Activated CD4-positive, alpha-beta T cell treated with anti-CD3 and anti-CD28 coated beads, Interleukin-2, amount 10 ng/mL, durations not matched to agents 24 days and 14 days (primary cell): Measurements from ENCODE around the gene STARD10. TPM values are rescaled to one million over a fixed set of nuclear protein-coding genes. Genes with fewer than 3 reads are reported as not detected.

Experiments
- DNase-seq: peaks from one replicate; pipeline ENCODE4 v3.0.0; 2022
- H3K27ac Mint-ChIP-seq: one replicate; pipeline ENCODE4 v1.8.0; 2022; ENCODE audit warnings: mild to moderate bottlenecking, mixed read lengths
- H3K27me3 Mint-ChIP-seq: one replicate; pipeline ENCODE4 v1.8.0; 2022; ENCODE audit warnings: mixed read lengths
- H3K36me3 Mint-ChIP-seq: one replicate; pipeline ENCODE4 v1.8.0; 2022; ENCODE audit warnings: low read depth, mild to moderate bottlenecking, mixed read lengths
- H3K4me1 Mint-ChIP-seq: one replicate; pipeline ENCODE4 v1.8.0; 2021; ENCODE audit warnings: mixed read lengths
- H3K4me3 Mint-ChIP-seq: one replicate; pipeline ENCODE4 v1.8.0; 2022; ENCODE audit warnings: mild to moderate bottlenecking, moderate library complexity, mixed read lengths
- H3K9me3 Mint-ChIP-seq: one replicate; pipeline ENCODE4 v1.8.0; 2021; ENCODE audit warnings: mixed read lengths
- intact Hi-C: fragments of 100-400 bp; cut with micrococcal nuclease; formaldehyde crosslinking; loops from one replicate; pipeline ENCODE4 v1.15.1; 2023
- total RNA-seq: library from RNA; stranded (reverse); gene quantifications from 2 replicates; pipeline ENCODE4 v1.2.3, GENCODE V29; 2022

The STARD10 gene
- total RNA-seq, 1 donor from 2014 or later, result 17.2 TPM

DNA sequence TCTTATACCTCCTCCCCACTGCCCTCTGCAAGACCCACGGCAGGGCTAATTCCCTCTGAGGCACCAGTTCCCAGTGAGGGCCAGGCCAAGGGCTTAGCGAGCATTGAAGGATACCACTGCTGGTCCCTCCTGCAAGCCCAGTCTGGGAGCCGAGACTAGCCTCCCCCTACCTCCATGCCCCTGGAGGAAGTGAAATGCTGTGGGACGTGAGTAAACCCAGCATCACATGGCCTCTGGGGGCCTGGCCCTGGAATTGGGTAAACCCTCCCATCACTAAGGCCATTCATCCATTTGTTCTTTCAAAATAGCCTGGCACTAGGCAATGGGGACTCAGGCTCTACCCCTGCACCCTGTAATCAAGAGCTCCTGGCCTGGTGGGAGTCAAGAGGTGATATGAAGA lies 66.3 kb downstream of the STARD10 start:
- Mint-ChIP-seq H3K4me1 (peaks cover 17% of the 10 kb centered on the region), H3K27me3 (no peaks in the 10 kb centered on the region), H3K36me3 (peaks cover 18% of the 10 kb centered on the region), H3K9me3 (no peaks in the 10 kb centered on the region), H3K27ac (no peak overlapping the region), H3K4me3 (no peak overlapping the region)
- DNase-seq, result no peak
- intact Hi-C loops, result no loop called here

DNA sequence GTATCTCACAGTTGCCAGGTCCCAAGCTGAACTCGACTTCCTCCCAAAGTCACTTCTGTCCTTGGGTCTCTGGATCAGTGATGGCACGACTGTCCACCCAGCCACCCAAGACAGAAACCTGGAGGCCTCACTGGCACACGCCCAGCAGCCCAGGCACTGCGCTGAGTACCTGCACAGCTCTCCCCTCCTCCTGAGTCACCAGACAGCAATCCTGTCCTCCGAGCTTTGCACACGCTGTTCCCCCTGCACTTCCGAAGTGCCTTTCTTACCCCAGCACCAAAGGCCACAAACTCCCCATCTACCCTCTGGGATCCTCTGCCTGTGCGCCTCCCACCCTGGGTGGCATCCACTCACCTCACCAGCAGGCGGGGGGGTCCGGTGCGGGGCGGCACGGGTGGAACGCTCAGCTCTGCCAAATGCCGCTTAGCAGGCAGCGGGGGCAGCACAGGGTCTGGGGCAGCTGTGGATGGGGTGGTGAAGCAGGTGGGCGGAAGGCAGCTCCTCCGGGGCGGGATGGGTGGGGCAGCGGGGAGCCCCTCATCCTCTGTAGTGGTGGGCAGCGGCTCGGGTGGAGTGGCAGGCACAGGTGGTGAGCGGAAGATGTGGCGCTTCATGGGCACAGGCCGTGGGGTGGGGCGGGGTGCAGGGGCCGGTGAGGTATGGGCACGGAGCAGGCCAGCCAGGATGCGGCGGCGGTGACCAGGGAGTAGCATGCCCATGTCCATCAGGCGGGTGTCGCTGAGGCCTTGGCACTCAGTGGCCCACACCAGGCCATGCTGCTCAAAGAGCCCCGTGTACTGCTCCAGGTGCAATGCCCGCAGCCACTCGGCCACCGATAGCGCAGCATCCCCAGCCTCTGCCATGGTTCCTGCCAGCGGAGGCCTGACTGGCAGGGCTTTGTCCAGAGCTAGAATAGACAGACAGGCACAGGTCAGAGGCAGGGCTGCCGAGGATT lies 67.3 kb downstream of the STARD10 start:
- Mint-ChIP-seq H3K4me3 (no peak overlapping the region), H3K27me3 (no peaks in the 10 kb centered on the region), H3K36me3 (peaks cover 17% of the 10 kb centered on the region), H3K9me3 (no peaks in the 10 kb centered on the region), H3K27ac (no peak overlapping the region), H3K4me1 (peaks cover 24% of the 10 kb centered on the region)
- intact Hi-C loops, result no loop called here
- no peak for DNase-seq

DNA sequence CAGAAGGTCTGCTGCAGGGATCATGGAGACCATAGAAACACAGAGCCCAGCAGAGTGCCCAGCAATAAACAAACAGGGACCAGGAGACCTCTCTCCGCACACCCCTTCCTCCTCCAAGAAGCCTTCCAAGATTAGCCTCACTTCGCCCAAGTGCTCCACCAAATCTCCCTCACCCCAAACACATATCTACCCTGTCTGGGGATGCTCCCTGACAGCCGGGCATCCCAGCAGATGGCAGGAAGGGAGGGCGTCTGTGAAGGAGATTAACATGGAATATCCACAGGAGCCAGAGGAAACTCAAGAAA lies 68.2 kb downstream of the STARD10 start:
- no peaks in the 10 kb centered on the region for H3K9me3 Mint-ChIP-seq
- intact Hi-C loops, result loop anchor here (1.0 kb wide), 5 partner anchors 27 to 452 kb away; partner anchors contain the start of gene ARAP1
- H3K36me3 Mint-ChIP-seq, result peaks cover 11% of the 10 kb centered on the region
- peaks cover 31% of the 10 kb centered on the region for H3K4me1 Mint-ChIP-seq
- DNase-seq, result no peak
- H3K4me3 Mint-ChIP-seq, result no peak overlapping the region
- no peaks in the 10 kb centered on the region for H3K27me3 Mint-ChIP-seq
- peak overlapping the region; percentile 54 for H3K27ac Mint-ChIP-seq

DNA sequence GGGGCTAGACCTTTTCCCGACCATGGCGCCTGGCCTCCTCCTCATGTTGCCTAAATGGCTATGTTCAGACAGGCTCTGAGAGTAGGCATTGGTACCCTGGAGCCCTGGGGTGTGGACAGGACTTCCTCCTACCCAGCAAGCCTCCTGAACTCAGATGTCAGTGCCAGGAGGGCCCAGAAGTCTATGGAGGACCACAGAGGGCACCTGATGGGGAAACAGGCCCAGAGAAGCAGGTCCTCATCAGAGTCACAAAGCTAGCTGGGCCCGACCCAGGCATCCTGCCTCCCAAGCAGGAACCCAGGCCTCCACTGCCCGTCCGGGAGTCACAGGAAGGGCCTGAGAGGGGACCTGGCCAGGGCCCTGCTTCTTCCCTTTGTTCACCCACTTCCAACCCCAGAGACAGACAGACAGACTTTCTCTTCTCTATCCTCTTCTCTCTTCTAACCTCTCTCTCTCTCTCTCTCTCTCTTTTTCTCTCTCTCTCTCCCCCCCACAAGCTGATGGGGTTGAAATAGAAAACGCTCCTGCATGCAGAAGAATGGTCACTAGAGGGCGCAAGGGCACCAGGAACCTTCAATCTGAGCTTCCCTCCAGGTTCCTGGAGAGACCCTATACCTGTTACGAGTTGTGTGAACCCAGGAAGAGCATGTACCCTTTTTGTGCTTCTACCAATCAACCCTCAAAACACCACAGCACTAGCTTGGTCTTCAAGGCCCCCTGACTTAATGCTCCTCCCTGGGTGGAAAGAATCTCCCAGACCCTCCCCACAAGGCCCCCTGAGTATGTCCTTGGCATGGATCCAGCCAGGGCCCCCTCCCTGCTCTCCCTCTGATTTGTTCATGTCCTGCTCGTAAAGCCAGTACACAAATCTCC lies 68.8 kb downstream of the STARD10 start:
- no peak overlapping the region for H3K4me3 Mint-ChIP-seq
- intact Hi-C loops, result loop anchor here (1.0 kb wide), 5 partner anchors 27 to 452 kb away; partner anchors contain the start of gene ARAP1
- DNase-seq, result peak; percentile 94
- peak overlapping the region; percentile 54 for H3K27ac Mint-ChIP-seq
- H3K9me3 Mint-ChIP-seq, result no peaks in the 10 kb centered on the region
- no peaks in the 10 kb centered on the region for H3K27me3 Mint-ChIP-seq
- H3K36me3 Mint-ChIP-seq, result peaks cover 8% of the 10 kb centered on the region
- H3K4me1 Mint-ChIP-seq, result peaks cover 37% of the 10 kb centered on the region

DNA sequence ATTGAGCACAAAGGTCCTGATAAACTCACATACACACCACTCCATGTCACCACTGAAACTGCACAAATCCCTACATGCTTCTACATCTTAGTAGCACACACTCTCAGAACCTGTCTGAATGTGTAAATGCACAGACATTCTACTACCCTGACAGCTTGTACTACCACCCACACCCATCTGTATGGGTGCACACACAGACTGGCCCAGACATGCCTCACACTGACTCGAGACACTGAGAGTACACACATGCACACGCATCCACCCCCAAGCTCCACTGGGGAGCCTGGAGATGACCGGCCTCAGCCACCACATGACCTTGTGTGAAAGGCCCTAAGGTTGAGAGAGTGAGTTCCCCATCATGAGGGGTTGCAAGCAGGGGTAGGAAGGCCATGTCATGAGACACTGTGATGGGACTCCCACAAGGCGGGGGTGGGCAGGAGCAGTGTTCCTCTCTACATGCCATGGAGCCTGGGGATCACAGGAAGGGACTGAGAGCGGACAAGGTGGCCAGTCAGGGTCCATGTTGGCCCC lies 69.8 kb downstream of the STARD10 start:
- Mint-ChIP-seq H3K36me3 (peaks cover 9% of the 10 kb centered on the region), H3K27me3 (no peaks in the 10 kb centered on the region), H3K4me3 (no peak overlapping the region), H3K27ac (peak overlapping the region; percentile 73), H3K4me1 (peaks cover 44% of the 10 kb centered on the region), H3K9me3 (no peaks in the 10 kb centered on the region)
- no peak for DNase-seq
- intact Hi-C loops, result no loop called here

DNA sequence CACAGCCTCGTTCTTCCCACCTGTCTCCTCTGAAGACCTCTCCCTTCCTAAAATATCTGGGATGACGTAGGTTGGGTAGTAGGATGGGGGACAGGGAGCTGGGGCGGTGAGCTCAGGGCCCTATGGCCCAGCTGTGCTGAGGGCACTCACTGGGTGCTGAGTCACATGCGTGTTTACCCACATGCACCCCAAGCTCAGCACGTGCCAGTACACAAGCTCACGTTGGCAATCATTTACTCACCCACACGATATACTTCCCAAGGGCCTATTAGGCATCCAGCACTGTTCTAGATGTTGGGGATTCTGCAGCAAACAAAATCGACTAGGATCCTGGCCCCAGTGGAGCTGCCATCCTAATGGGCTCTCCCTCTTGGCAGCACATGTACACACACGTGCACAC lies 70.3 kb downstream of the STARD10 start:
- Mint-ChIP-seq H3K9me3 (no peaks in the 10 kb centered on the region), H3K27ac (peak overlapping the region; percentile 73), H3K36me3 (peaks cover 9% of the 10 kb centered on the region), H3K4me1 (peaks cover 48% of the 10 kb centered on the region), H3K27me3 (no peaks in the 10 kb centered on the region), H3K4me3 (no peak overlapping the region)
- DNase-seq, result no peak
- intact Hi-C loops, result no loop called here

DNA sequence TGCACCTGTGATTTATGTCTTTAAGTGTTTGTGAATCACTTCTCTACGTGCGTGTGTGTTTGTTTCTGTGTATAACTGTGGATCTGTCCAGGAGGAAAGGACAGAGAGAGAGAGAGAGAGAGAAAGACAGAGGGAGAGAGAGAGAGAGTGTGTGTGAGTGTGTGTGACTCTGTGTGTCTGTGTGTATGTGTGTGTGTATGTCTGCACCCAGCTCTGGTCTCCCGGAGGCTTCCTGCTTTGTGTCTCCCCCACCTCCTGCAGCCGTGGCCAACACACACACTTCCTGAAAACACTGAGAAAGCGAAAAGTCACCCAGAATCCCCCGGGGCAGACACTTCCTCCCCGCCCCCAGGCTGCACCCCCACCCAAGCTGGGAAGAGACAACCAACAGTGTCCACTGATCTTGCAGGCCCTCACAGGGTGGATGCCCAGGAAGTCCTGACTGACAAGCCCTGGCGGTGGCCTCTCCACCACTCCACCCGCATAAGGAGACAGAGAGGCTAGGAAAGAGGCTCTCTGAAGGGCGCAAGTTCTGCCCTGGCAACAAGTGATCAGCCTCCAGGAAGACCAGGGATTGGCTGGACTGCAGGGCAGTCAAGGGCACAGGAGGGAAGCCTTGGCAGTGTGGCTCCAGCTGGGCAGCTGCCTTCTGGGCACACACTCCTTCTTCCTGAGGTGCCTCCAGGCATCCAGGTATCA lies 71.6 kb downstream of the STARD10 start:
- peak; percentile 95 for DNase-seq
- H3K27ac Mint-ChIP-seq, result peak overlapping the region; percentile 94
- no peaks in the 10 kb centered on the region for H3K9me3 Mint-ChIP-seq
- intact Hi-C loops, result loop anchor here (1.0 kb wide), 2 partner anchors 14 to 92 kb away; partner anchors contain the start of gene ATG16L2
- H3K4me3 Mint-ChIP-seq, result peak overlapping the region; percentile 95
- no peaks in the 10 kb centered on the region for H3K27me3 Mint-ChIP-seq
- peaks cover 16% of the 10 kb centered on the region for H3K36me3 Mint-ChIP-seq
- H3K4me1 Mint-ChIP-seq, result peaks cover 52% of the 10 kb centered on the region

DNA sequence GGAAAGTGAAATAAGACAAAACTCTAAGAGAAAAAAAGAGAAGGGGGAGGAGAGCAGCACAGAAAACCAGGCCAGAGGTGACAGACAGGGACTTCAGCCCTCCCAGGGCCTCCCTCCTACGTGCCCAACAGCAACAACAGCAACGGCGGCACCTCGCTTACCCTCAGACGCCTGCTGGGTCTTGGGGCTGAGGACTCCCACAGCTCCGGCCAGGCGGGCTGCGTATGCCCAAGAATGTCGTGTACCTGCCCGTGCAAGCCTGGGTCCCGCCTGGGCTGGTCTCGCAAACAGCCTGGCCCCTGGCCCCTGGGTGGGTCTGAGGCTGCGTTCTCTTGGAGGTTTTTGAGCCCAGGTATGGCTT lies 72.2 kb downstream of the STARD10 start:
- intact Hi-C loops, result loop anchor here (1.0 kb wide), 2 partner anchors 15 to 93 kb away; partner anchors contain the start of gene ATG16L2
- peaks cover 52% of the 10 kb centered on the region for H3K4me1 Mint-ChIP-seq
- DNase-seq, result peak; percentile 80
- no peaks in the 10 kb centered on the region for H3K27me3 Mint-ChIP-seq
- H3K27ac Mint-ChIP-seq, result peak overlapping the region; percentile 94
- H3K36me3 Mint-ChIP-seq, result peaks cover 16% of the 10 kb centered on the region
- H3K9me3 Mint-ChIP-seq, result no peaks in the 10 kb centered on the region
- peak overlapping the region; percentile 95 for H3K4me3 Mint-ChIP-seq

DNA sequence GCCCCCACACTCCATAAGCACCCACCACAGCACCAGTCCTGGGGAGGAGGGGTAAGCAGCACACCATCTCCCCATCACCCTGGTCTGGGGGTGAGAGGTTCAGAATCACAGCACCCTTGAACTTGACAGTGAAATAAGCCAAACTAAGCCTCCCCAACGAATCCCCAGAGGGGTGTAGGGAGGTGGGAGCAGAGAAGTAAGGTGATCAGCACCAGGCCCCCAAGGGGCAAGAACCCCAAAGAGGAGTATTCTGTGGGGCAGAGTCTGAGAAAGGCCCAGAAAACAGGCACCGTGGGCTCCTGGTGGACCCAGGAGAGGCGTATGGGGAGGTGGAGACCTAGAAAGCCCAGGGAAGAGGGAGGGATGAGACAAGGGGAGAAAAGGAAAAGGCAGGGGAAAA lies 72.6 kb downstream of the STARD10 start:
- intact Hi-C loops, result no loop called here
- Mint-ChIP-seq H3K4me1 (peaks cover 52% of the 10 kb centered on the region), H3K4me3 (peak overlapping the region; percentile 95), H3K27ac (peak overlapping the region; percentile 94), H3K9me3 (no peaks in the 10 kb centered on the region), H3K27me3 (no peaks in the 10 kb centered on the region), H3K36me3 (peaks cover 16% of the 10 kb centered on the region)
- DNase-seq, result no peak

DNA sequence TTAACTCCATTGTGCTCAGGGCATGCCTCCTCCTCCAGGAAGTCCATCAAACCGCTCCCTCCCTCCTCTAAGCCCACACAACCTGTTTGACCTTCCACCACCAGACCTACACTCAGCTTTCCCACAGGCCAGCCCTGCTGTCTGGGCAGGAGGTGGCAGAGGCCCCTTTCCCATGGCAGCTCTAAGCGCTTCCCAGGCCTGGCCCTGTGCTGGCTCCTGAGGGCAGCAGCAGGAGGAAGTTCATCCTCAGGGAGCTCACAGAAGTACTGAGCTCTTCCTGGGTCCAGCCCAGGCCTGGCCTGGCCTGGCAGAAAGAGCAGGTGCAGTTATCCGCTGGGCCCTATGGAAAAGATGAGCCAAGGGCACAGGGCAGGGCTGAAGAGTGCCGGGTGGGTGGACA lies 73.1 kb downstream of the STARD10 start:
- Mint-ChIP-seq H3K36me3 (peaks cover 17% of the 10 kb centered on the region), H3K27ac (peak overlapping the region; percentile 94), H3K9me3 (no peaks in the 10 kb centered on the region), H3K4me3 (peak overlapping the region; percentile 95), H3K27me3 (no peaks in the 10 kb centered on the region), H3K4me1 (peaks cover 54% of the 10 kb centered on the region)
- DNase-seq, result no peak
- intact Hi-C loops, result no loop called here

DNA sequence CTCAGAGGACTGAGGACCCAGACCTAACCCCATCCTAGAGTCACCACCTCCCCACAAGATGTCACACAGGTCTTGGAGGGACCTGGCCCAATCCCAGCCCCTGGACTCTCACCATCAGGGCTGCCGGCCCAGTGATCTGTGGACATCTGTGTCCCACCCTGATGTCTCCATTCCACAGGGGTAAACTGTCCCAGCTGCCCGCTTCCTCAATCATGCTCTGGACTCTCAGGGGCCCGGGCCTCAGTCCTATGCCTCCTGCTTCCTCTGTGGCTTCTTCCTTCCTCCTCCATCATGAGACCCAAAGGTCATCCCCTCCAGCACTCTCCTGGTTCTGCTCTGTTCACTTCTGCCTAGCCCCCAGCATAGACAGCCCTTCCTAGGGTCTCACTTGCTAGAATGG lies 73.8 kb downstream of the STARD10 start:
- Mint-ChIP-seq H3K9me3 (no peaks in the 10 kb centered on the region), H3K4me3 (peak overlapping the region; percentile 95), H3K27ac (peak overlapping the region; percentile 94), H3K4me1 (peaks cover 48% of the 10 kb centered on the region), H3K27me3 (no peaks in the 10 kb centered on the region), H3K36me3 (peaks cover 15% of the 10 kb centered on the region)
- DNase-seq, result no peak
- intact Hi-C loops, result no loop called here

DNA sequence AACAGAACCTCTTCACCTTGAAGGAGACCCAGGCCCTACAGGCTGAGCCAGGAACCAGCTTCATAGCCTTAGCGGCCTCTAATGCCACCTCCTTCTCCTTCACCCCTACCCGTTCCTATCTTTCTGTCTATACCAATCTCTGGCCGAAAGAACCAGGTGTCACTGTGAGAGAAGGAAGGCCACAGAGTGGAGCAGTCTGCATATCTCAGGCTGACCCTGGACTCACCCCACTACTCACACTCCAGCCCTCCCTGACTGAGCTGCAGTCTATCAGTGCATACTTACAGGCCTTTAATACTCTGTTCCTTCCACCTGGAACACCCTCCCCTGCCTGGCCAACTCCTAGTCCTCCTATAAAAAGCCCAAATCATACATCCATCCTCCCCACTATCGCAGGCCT lies 74.3 kb downstream of the STARD10 start:
- Mint-ChIP-seq H3K27ac (peak overlapping the region; percentile 94), H3K9me3 (no peaks in the 10 kb centered on the region), H3K4me1 (peaks cover 50% of the 10 kb centered on the region), H3K4me3 (peak overlapping the region; percentile 95), H3K36me3 (peaks cover 15% of the 10 kb centered on the region), H3K27me3 (no peaks in the 10 kb centered on the region)
- intact Hi-C loops, result no loop called here
- DNase-seq, result no peak

DNA sequence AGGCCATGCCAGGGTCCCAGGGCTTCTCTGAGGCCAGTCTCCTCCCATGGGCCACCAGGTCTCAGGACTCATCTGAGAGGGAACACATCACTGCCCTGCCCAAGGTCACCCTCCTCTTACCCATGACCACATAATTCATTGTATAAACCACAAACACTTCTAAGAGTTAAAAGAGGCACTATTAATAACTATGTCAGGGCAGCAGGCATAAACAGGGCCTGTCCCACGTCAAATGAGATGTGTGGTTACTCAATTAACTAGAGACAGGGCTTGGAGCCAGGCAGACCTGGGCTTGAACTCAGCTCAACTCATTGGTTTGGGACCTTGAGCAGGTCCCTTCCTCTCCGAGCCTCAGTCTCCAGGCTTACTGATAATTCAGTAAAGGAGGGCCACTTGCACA lies 74.7 kb downstream of the STARD10 start:
- DNase-seq, result no peak
- no peaks in the 10 kb centered on the region for H3K9me3 Mint-ChIP-seq
- H3K27ac Mint-ChIP-seq, result peak overlapping the region; percentile 94
- H3K4me1 Mint-ChIP-seq, result peaks cover 48% of the 10 kb centered on the region
- intact Hi-C loops, result no loop called here
- peaks cover 15% of the 10 kb centered on the region for H3K36me3 Mint-ChIP-seq
- H3K27me3 Mint-ChIP-seq, result no peaks in the 10 kb centered on the region
- no peak overlapping the region for H3K4me3 Mint-ChIP-seq
